HepG2 (cell line): ENCODE measurements around the gene KBTBD13. TPM values are rescaled to one million over a fixed set of nuclear protein-coding genes. Genes with fewer than 3 reads are reported as not detected.
A peak's percentile ranks its signal among the peaks of the same experiment; 100 is the strongest.

Source experiments
- AGO2 ChIP-seq: fragments of 200-400 bp; formaldehyde crosslinking; optimal IDR thresholded peaks from 2 replicates; pipeline ENCODE3; 2017; ENCODE audit warnings: mild to moderate bottlenecking, low read depth, low read length, moderate library complexity
- CENPBD1 ChIP-seq: sonication (generic); formaldehyde crosslinking; IDR thresholded peaks from 2 replicates; pipeline ENCODE4 v1.8.0; 2022; ENCODE audit warnings: missing genetic modification reagents, low read depth, mild to moderate bottlenecking, borderline replicate concordance
- EP300 ChIP-seq, 3 experiments: sonication (generic) in 1 of 3; formaldehyde crosslinking in 1 of 3; IDR thresholded peaks; 2 replicates each; pipeline versions ENCODE4 v1.5.1 to v1.6.1; 2011 to 2020; ENCODE audit warnings: low read depth in 2 of 3, low read length in 2 of 3, borderline replicate concordance in 1 of 3, improper control_type of control experiment in 1 of 3, mild to moderate bottlenecking in 1 of 3, missing genetic modification reagents in 1 of 3, moderate library complexity in 1 of 3
- GATAD2A ChIP-seq: IDR thresholded peaks from 2 replicates; pipeline ENCODE4 v1.6.1; 2016
- GLI4 ChIP-seq: sonication (generic); formaldehyde crosslinking; IDR thresholded peaks from 2 replicates; pipeline ENCODE4 v1.5.1; 2020; ENCODE audit warnings: missing genetic modification reagents, mild to moderate bottlenecking, moderate library complexity, borderline replicate concordance
- HDAC2 ChIP-seq: sonication (generic); formaldehyde crosslinking; IDR thresholded peaks from 2 replicates; pipeline ENCODE4 v1.4.0; 2020; ENCODE audit warnings: missing genetic modification reagents
- HOXA3 ChIP-seq: sonication (generic); formaldehyde crosslinking; IDR thresholded peaks from 2 replicates; pipeline ENCODE4 v1.5.0; 2020; ENCODE audit warnings: missing genetic modification reagents
- HOXD1 ChIP-seq: sonication (generic); formaldehyde crosslinking; IDR thresholded peaks from 2 replicates; pipeline ENCODE4 v1.5.0; 2020; ENCODE audit warnings: missing genetic modification reagents
- JDP2 ChIP-seq: sonication (generic); formaldehyde crosslinking; IDR thresholded peaks from 2 replicates; pipeline ENCODE4 v1.8.1; 2022; ENCODE audit warnings: missing genetic modification reagents, borderline replicate concordance
- KLF9 ChIP-seq: IDR thresholded peaks from 2 replicates; pipeline ENCODE4 v1.6.1; 2016; ENCODE audit warnings: low read depth
- MAFG ChIP-seq: sonication (generic); formaldehyde crosslinking; IDR thresholded peaks from 2 replicates; pipeline ENCODE4 v1.5.1; 2020; ENCODE audit warnings: mild to moderate bottlenecking, missing genetic modification reagents
- MYC ChIP-seq: sonication (generic); formaldehyde crosslinking; IDR thresholded peaks from 2 replicates; pipeline ENCODE4 v1.9.0; 2021; ENCODE audit warnings: missing genetic modification reagents, borderline replicate concordance
- NAIF1 ChIP-seq: sonication (generic); formaldehyde crosslinking; IDR thresholded peaks from 2 replicates; pipeline ENCODE4 v1.5.0; 2020; ENCODE audit warnings: mild to moderate bottlenecking, missing genetic modification reagents, borderline replicate concordance
- NCOA2 ChIP-seq: sonication (generic); formaldehyde crosslinking; IDR thresholded peaks from 2 replicates; pipeline ENCODE4 v1.8.0; 2022; ENCODE audit warnings: inconsistent platforms
- RCOR2 ChIP-seq: IDR thresholded peaks from 2 replicates; pipeline ENCODE4 v1.6.1; 2016; ENCODE audit warnings: missing biosample characterization, missing genetic modification reagents
- TAF1 ChIP-seq: sonication (generic); formaldehyde crosslinking; IDR thresholded peaks from 2 replicates; pipeline ENCODE4 v1.4.0; 2020; ENCODE audit warnings: missing genetic modification reagents
- TBL1XR1 ChIP-seq: fragments of 150-350 bp; IDR thresholded peaks from 2 replicates; pipeline ENCODE4 v1.6.1; 2014; ENCODE audit warnings: borderline replicate concordance, low read length; ENCODE audit not compliant: partially characterized antibody
- ZBTB7A ChIP-seq: sonication (generic); formaldehyde crosslinking; IDR thresholded peaks from 2 replicates; pipeline ENCODE4 v1.8.0; 2022; ENCODE audit warnings: mild to moderate bottlenecking, missing genetic modification reagents
- ZNF205 ChIP-seq: IDR thresholded peaks from 2 replicates; pipeline ENCODE4 v1.6.1; 2018; ENCODE audit warnings: missing biosample characterization, missing genetic modification reagents
- ZNF230 ChIP-seq: sonication (generic); formaldehyde crosslinking; IDR thresholded peaks from 2 replicates; pipeline ENCODE4 v1.4.0; 2020; ENCODE audit warnings: mild to moderate bottlenecking, missing genetic modification reagents
- ZNF598 ChIP-seq: sonication (generic); formaldehyde crosslinking; IDR thresholded peaks from 2 replicates; pipeline ENCODE4 v1.5.1; 2020; ENCODE audit warnings: mild to moderate bottlenecking, missing genetic modification reagents, borderline replicate concordance
- ZNF674 ChIP-seq: sonication (generic); formaldehyde crosslinking; IDR thresholded peaks from 2 replicates; pipeline ENCODE4 v1.5.0; 2020; ENCODE audit warnings: low read depth, mild to moderate bottlenecking, missing genetic modification reagents
- ZNF761 ChIP-seq: sonication (generic); formaldehyde crosslinking; conservative IDR thresholded peaks from 2 replicates; pipeline ENCODE4 v1.4.0; 2020; ENCODE audit warnings: mild to moderate bottlenecking, missing genetic modification reagents
- ZNF772 ChIP-seq: sonication (generic); formaldehyde crosslinking; IDR thresholded peaks from 2 replicates; pipeline ENCODE4 v1.5.0; 2020; ENCODE audit warnings: mild to moderate bottlenecking, missing genetic modification reagents
- ZSCAN31 ChIP-seq: sonication (generic); formaldehyde crosslinking; IDR thresholded peaks from 2 replicates; pipeline ENCODE4 v1.5.0; 2020; ENCODE audit warnings: low read depth, mild to moderate bottlenecking, missing genetic modification reagents
- polyA plus RNA-seq, 8 experiments: library from polyadenylated mRNA; depleted of rRNA in 3 of 8; stranded (reverse) in 7 of 8; unstranded in 1 of 8; fragments of >200 nt; fragmentation: Illumina TruSeq in 4 of 8; extraction: Trizol in 4 of 8; gene quantifications; 2 replicates each; pipeline versions ENCODE4 v1.2.1 to v1.2.3, GENCODE V29; 2011 to 2016; ENCODE audit warnings: low read depth in 4 of 8, missing spikeins in 1 of 8, mixed read lengths in 1 of 8; ENCODE audit not compliant: insufficient read depth in 1 of 8
- total RNA-seq, 5 experiments: library from RNA; depleted of rRNA; stranded (reverse); fragments of >200 nt; fragmentation: Illumina TruSeq; extraction: Trizol; gene quantifications; 2 replicates each; pipeline ENCODE4 v1.2.3, GENCODE V29; 2016; ENCODE audit warnings: low read depth in 1 of 5
- TF ChIP-seq, protein P1 (sequence below): IDR thresholded peaks from 2 replicates; pipeline ENCODE4 v1.6.1; 2016; ENCODE audit warnings: missing biosample characterization, missing genetic modification reagents, low read depth
- TF ChIP-seq, protein P2 (sequence below): sonication (generic); formaldehyde crosslinking; IDR thresholded peaks from 2 replicates; pipeline ENCODE4 v1.4.0; 2020; ENCODE audit warnings: missing genetic modification reagents
- TF ChIP-seq, protein P3 (sequence below): IDR thresholded peaks from 2 replicates; pipeline ENCODE4 v1.6.1; 2016; ENCODE audit warnings: low read depth

Gene KBTBD13
- total and polyA plus RNA-seq, 2 of the 13 experiments (the other 11 are each of a cell fraction or from before 2014, with no cell fraction given) = not detected

- TF ChIP-seq ZNF230 (CRISPR knock-in tag) (no peak), MYC (CRISPR knock-in tag) (peak; percentile 44; the same call in 1 of the 2 replicates), ZNF772 (0 out of 2 replicates have a peak, but pooled peaks have one; percentile 75), NAIF1 (CRISPR knock-in tag) (no peak), MAFG (CRISPR knock-in tag) (no peak), GATAD2A (peak; percentile 57; the same call in 1 of the 2 replicates), ZSCAN31 (CRISPR knock-in tag) (peak; percentile 83), ZNF598 (no peak; the same call in 1 of the 2 replicates), HOXD1 (no peak), ZBTB7A (CRISPR knock-in tag) (peak; percentile 57; the same call in 1 of the 2 replicates), TAF1 (CRISPR knock-in tag) (peak; percentile 42; the same call in 1 of the 2 replicates), AGO2 (no peak), ZNF674 (CRISPR knock-in tag) (no peak), JDP2 (CRISPR knock-in tag) (no peak), HOXA3 (CRISPR knock-in tag) (peak; percentile 74; the same call in 1 of the 2 replicates), EP300 (IDR thresholded peaks at IDR 0.05; ENCODE audit: low read depth in 2 of 2, low read length in 2 of 2) (0 out of 4 replicates have a peak, but pooled peaks of 1 of the 2 experiments have one; percentile 15), EP300 (CRISPR knock-in tag; IDR thresholded peaks at IDR 0.05; ENCODE audit: borderline replicate concordance) (no peak; the same call in 1 of the 2 replicates), CENPBD1 (CRISPR knock-in tag) (no peak), KLF9 (CRISPR knock-in tag) (no peak), RCOR2 (CRISPR knock-in tag) (peak; percentile 52), GLI4 (CRISPR knock-in tag) (no peak), TBL1XR1 (peak; percentile 38), ZNF761 (CRISPR knock-in tag) (no peak), HDAC2 (CRISPR knock-in tag) (peak; percentile 72), ZNF205 (CRISPR knock-in tag) (peak; percentile 52; the same call in 1 of the 2 replicates), NCOA2 (peak; percentile 38; the same call in 1 of the 2 replicates)
- TF ChIP-seq, protein P1, sequence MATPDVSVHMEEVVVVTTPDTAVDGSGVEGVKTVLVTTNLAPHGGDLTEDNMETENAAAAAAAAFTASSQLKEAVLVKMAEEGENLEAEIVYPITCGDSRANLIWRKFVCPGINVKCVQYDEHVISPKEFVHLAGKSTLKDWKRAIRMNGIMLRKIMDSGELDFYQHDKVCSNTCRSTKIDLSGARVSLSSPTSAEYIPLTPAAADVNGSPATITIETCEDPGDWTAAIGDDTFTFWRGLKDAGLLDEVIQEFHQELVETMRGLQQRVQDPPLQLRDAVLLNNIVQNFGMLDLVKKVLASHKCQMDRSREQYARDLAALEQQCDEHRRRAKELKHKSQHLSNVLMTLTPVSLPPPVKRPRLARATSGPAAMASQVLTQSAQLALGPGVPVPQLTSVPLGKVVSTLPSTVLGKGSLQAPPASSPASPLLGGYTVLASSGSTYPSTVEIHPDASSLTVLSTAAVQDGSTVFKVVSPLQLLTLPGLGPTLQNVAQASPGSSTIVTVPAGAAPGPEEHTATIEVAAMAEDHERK = no peak
- TF ChIP-seq, protein P2, sequence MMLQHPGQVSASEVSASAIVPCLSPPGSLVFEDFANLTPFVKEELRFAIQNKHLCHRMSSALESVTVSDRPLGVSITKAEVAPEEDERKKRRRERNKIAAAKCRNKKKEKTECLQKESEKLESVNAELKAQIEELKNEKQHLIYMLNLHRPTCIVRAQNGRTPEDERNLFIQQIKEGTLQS (CRISPR knock-in tag) = 0 out of 2 replicates have a peak, but pooled peaks have one; percentile 26
- TF ChIP-seq, protein P3, sequence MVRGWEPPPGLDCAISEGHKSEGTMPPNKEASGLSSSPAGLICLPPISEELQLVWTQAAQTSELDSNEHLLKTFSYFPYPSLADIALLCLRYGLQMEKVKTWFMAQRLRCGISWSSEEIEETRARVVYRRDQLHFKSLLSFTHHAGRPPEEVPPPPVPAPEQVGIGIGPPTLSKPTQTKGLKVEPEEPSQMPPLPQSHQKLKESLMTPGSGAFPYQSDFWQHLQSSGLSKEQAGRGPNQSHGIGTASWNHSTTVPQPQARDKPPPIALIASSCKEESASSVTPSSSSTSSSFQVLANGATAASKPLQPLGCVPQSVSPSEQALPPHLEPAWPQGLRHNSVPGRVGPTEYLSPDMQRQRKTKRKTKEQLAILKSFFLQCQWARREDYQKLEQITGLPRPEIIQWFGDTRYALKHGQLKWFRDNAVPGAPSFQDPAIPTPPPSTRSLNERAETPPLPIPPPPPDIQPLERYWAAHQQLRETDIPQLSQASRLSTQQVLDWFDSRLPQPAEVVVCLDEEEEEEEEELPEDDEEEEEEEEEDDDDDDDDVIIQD (CRISPR knock-in tag) = peak; percentile 47; the same call in 1 of the 2 replicates
Observed at GRCh38 chr15:65032801-65033537, 43.6 kb upstream of the KBTBD13 start (continued).
